Measurements from ENCODE around the gene MFNG.

GRCh38 chr22:37462436-37462835, 23.7 kb downstream of the MFNG start:
- TF ChIP-seq CTCF (IDR thresholded peaks at IDR 0.05) = no peak
- no peak for TF ChIP-seq EZH2 (IDR thresholded peaks at IDR 0.05; ENCODE audit: borderline replicate concordance, insufficient read depth, low read depth, low read length, poor library complexity, severe bottlenecking)

All from B cell (primary cell).